Keratinocyte (primary cell): ENCODE data around the gene KRTAP3-1.

Experiments
- EZH2 ChIP-seq: IDR thresholded peaks from one replicate; pipeline ENCODE4 v1.6.1; 2012; ENCODE audit warnings: inconsistent platforms, mild to moderate bottlenecking, low read length, moderate library complexity
- TF ChIP-seq, protein P1 (sequence below), 3 experiments: IDR thresholded peaks in 1 of 3; conservative IDR thresholded peaks in 1 of 3; optimal IDR thresholded peaks in 1 of 3; 2 replicates in 2 of 3; 3 replicates in 1 of 3; pipeline versions ENCODE3 to v1.5.1; 2011; ENCODE audit warnings: low read length in 3 of 3, mild to moderate bottlenecking in 3 of 3, moderate library complexity in 2 of 3, control low read depth in 1 of 3, inconsistent platforms in 1 of 3; ENCODE audit not compliant: insufficient read depth in 2 of 3; ENCODE audit errors: extremely low read depth in 1 of 3

DNA sequence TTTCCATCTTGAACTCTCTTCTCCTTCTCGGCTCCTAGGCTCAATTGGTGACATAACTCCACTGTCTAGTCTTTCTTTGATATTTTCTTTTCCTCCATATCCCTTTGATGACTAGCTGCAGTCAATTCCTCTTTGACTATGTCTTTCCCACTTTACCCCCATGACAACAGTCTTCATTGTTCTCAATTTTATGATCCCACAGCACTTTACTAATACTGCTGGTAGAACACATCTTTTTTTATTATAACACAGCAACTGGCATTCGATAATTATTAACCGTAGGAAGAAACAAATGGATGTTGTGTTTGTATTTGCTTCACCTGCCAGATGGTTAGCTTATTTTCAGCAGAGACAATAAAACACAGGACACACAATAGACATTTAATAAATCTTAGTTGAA lies 16.3 kb downstream of the KRTAP3-1 start:
- TF ChIP-seq, protein P1, sequence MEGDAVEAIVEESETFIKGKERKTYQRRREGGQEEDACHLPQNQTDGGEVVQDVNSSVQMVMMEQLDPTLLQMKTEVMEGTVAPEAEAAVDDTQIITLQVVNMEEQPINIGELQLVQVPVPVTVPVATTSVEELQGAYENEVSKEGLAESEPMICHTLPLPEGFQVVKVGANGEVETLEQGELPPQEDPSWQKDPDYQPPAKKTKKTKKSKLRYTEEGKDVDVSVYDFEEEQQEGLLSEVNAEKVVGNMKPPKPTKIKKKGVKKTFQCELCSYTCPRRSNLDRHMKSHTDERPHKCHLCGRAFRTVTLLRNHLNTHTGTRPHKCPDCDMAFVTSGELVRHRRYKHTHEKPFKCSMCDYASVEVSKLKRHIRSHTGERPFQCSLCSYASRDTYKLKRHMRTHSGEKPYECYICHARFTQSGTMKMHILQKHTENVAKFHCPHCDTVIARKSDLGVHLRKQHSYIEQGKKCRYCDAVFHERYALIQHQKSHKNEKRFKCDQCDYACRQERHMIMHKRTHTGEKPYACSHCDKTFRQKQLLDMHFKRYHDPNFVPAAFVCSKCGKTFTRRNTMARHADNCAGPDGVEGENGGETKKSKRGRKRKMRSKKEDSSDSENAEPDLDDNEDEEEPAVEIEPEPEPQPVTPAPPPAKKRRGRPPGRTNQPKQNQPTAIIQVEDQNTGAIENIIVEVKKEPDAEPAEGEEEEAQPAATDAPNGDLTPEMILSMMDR (optimal IDR thresholded peaks at IDR 0.05 in 1 of 3, IDR thresholded peaks at IDR 0.05 in 1 of 3, conservative IDR thresholded peaks at IDR 0.05 in 1 of 3; ENCODE audit: extremely low read depth in 1 of 3, insufficient read depth in 2 of 3, low read length in 3 of 3) = no peak
- TF ChIP-seq EZH2 = no peak
